ENCODE data around the gene TRIM48. TPM values are rescaled to one million over a fixed set of nuclear protein-coding genes. Genes with fewer than 3 reads are reported as not detected.
"Not testable (repeated sequence)": the region's sequence is repeated elsewhere in the genome, so short reads cannot be mapped to it uniquely, and the experiment has no call there.

TRIM48 gene, protein sequence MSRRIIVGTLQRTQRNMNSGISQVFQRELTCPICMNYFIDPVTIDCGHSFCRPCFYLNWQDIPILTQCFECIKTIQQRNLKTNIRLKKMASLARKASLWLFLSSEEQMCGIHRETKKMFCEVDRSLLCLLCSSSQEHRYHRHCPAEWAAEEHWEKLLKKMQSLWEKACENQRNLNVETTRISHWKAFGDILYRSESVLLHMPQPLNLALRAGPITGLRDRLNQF
- not detected for total RNA-seq

DNA sequence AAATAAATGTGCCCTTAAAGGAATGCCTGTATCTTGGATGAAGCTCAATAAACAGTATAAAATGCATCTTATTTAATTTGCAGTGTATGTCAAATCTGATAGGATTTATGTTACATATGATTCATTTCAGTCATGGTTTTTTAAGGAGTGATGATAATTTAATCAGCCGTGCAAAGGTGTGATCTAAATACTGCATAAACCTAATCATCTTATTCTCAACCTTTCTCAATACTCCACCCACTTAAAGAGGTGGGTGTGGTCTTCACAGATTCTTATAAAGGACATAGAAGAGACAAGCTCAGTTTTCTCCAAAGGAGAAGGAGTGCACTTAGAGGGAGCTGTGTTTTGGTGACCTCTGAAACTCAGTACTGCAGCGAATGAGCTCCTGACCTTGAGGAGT is at the start of gene TRIM48:
Gene TRIM48 (plus strand): TSS at position 301 of the 400 bp plus-strand sequence. CDS start 113 bp downstream, outside the sequence.
- H3K4me3 Mint-ChIP-seq; H3K27me3 Mint-ChIP-seq (ENCODE audit: low read depth); DNase-seq; POLR2A ChIA-PET; H3K36me3 Mint-ChIP-seq (ENCODE audit: low read depth); CTCF ChIA-PET; H3K27ac Mint-ChIP-seq; ATAC-seq; H3K4me1 Mint-ChIP-seq (ENCODE audit: low read depth): not testable (repeated sequence)
- H3K9me3 Mint-ChIP-seq (ENCODE audit: insufficient read depth), result peaks cover 10% of the 10 kb centered on the region

DNA sequence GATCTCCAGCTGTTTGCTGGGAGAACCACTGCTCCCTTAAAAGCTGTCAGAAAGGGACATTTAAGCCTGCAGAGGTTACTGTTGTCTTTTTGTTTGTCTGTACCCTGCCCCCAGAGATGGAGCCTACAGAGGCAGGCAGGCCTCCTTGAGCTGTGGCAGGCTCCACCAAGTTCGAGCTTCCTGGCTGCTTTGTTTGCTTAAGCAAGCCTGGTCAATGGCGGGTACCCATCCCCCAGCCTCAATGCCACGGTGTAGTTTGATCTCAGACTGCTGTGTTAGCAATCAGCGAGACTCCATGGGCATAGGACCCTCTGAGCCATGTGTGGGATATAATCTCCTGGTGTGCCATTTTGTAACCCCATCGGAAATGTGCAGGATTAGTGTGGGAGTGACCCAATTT is 23.6 kb upstream of the TRIM48 start:
- H3K36me3 Mint-ChIP-seq (ENCODE audit: low read depth); DNase-seq; H3K27ac Mint-ChIP-seq; H3K4me3 Mint-ChIP-seq; POLR2A ChIA-PET; CTCF ChIA-PET; ATAC-seq; H3K27me3 Mint-ChIP-seq (ENCODE audit: low read depth); H3K4me1 Mint-ChIP-seq (ENCODE audit: low read depth): not testable (repeated sequence)
- peaks cover 28% of the 10 kb centered on the region for H3K9me3 Mint-ChIP-seq (ENCODE audit: insufficient read depth)

DNA sequence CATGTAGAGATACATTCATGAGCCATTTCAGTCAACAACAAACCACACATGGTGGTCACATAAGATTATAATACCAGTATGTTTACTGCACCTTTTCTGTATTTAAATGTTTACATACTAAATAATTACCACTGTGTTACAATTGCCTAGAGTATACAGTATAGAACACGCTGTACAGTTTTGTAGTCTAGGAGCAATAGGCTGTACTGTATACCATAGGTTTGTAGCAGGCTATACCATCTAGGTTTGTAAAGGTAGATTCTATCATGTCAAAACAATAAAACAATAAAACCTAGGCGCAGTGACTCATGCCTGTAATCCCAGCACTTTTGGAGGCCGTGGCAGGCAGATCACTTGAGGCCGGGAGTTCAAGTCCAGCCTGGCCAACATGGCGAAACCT is 1.1 kb downstream of the TRIM48 start:
- Mint-ChIP-seq H3K27ac (no peak overlapping the region), H3K36me3 (ENCODE audit: low read depth) (no peaks in the 10 kb centered on the region), H3K27me3 (ENCODE audit: low read depth) (no peaks in the 10 kb centered on the region), H3K4me1 (ENCODE audit: low read depth) (no peaks in the 10 kb centered on the region), H3K9me3 (ENCODE audit: insufficient read depth) (peaks cover 15% of the 10 kb centered on the region), H3K4me3 (no peak overlapping the region)
- ChIA-PET POLR2A (no interaction called here), CTCF (no interaction called here)
- DNase-seq (no peak), ATAC-seq (no peak)

Other genes starting within 250 kb of the TRIM48 start
- not detected for gene OR4A16, start 81.0 kb downstream of the TRIM48 start, total RNA-seq
- gene OR4A15, start 105.8 kb downstream of the TRIM48 start, total RNA-seq, result not detected